Measurements from ENCODE around the gene UNC80.

Gene UNC80

GRCh38 chr2:210046851-210047500, 275.3 kb downstream of the UNC80 start:
- no peak for DNase-seq (ENCODE audit: low read depth)
- H3K4me3 ChIP-seq (ENCODE audit: low read depth, low read length): no peak overlapping the region
- no peak for TF ChIP-seq CTCF (IDR thresholded peaks at IDR 0.05; ENCODE audit: low read depth, low read length)
- TF ChIP-seq POLR2A (IDR thresholded peaks at IDR 0.05; ENCODE audit: extremely low read depth, insufficient read length): no peak
- TF ChIP-seq MAX (IDR thresholded peaks at IDR 0.05; ENCODE audit: low read depth, low read length): no peak
- TF ChIP-seq MYC (IDR thresholded peaks at IDR 0.05; ENCODE audit: low read depth, low read length): no peak
